GM20431 (cell line): ENCODE data around the gene HACE1.

Source experiments
- in situ Hi-C: fragments of 300-500 bp; cut with MseI, MboI; formaldehyde crosslinking; loops from one replicate; pipeline ENCODE4 v1.15.0; 2020; ENCODE audit warnings: low sequenced_read_pairs; ENCODE audit not compliant: unreplicated experiment

The HACE1 gene

GRCh38 chr6:104699593-104700329 lies 160.0 kb downstream of the HACE1 start:
- in situ Hi-C loops, result no loop called here

- in situ Hi-C loops, result no loop called here
Measured at GRCh38 chr6:104698979-104699378, 160.7 kb downstream of the HACE1 start.

GRCh38 chr6:104692008-104692407 lies 167.7 kb downstream of the HACE1 start:
- in situ Hi-C loops, result no loop called here

- in situ Hi-C loops, result no loop called here
Measured at GRCh38 chr6:104689551-104690205, 170.0 kb downstream of the HACE1 start.

GRCh38 chr6:104688283-104688969 lies 171.3 kb downstream of the HACE1 start:
- in situ Hi-C loops, result no loop called here

- in situ Hi-C loops, result no loop called here
Measured at GRCh38 chr6:104686550-104687175, 173.1 kb downstream of the HACE1 start.

GRCh38 chr6:104685871-104686549 lies 173.7 kb downstream of the HACE1 start:
- in situ Hi-C loops, result no loop called here

- in situ Hi-C loops, result no loop called here
Measured at GRCh38 chr6:104684911-104685415, 174.8 kb downstream of the HACE1 start.

GRCh38 chr6:104683809-104684208 lies 175.9 kb downstream of the HACE1 start:
- in situ Hi-C loops, result no loop called here

- in situ Hi-C loops, result no loop called here
Measured at GRCh38 chr6:104682722-104683643, 176.7 kb downstream of the HACE1 start.

- in situ Hi-C loops, result no loop called here
Measured at GRCh38 chr6:104680539-104680938, 179.2 kb downstream of the HACE1 start.

GRCh38 chr6:104679971-104680370 lies 179.7 kb downstream of the HACE1 start:
- in situ Hi-C loops, result no loop called here
